ENCODE measurements around the gene SNRNP200. TPM values are rescaled to one million over a fixed set of nuclear protein-coding genes. Genes with fewer than 3 reads are reported as not detected.

SNRNP200 gene
- total RNA-seq, 1 experiment from 2014 or later, result 229 TPM

GRCh38 chr2:96256611-96257113 is 48.7 kb downstream of the SNRNP200 start:
- no peaks in the 10 kb centered on the region for H3K9me2 ChIP-seq (ENCODE audit: insufficient read depth)
- no peak for TF ChIP-seq EZH2 (IDR thresholded peaks at IDR 0.05; ENCODE audit: low read depth)
- TF ChIP-seq CTCF (conservative IDR thresholded peaks at IDR 0.05), result no peak

GRCh38 chr2:96254571-96254970 is 50.8 kb downstream of the SNRNP200 start:
- Histone ChIP-seq H3K79me2 (ENCODE audit: low read depth) (peaks cover 31% of the 10 kb centered on the region), H3F3A (ENCODE audit: insufficient read depth, low read depth) (peaks cover 11% of the 10 kb centered on the region; the same call in 1 of the 2 replicates), H3K4me2 (no peak overlapping the region), H3K9me3 (ENCODE audit: insufficient read depth, low read depth) (no peaks in the 10 kb centered on the region), H3K4me3 (no peak overlapping the region), H3K27ac (no peak overlapping the region), H3K27me3 (ENCODE audit: insufficient read depth, low read depth) (no peaks in the 10 kb centered on the region), H3K9me2 (ENCODE audit: insufficient read depth) (no peaks in the 10 kb centered on the region), H3K36me3 (ENCODE audit: low read depth) (peaks cover 17% of the 10 kb centered on the region; the same call in 1 of the 2 replicates), H2AFZ (no peak overlapping the region), H4K20me1 (ENCODE audit: insufficient read depth) (peaks cover 25% of the 10 kb centered on the region), H3K4me1 (replicated peaks; ENCODE audit: insufficient read depth) (peaks cover 7% of the 10 kb centered on the region)
- ChIA-PET CTCF (interaction anchor here (0.6 kb wide), 1 partner anchor 29 kb away, joined by 5 read pairs; no protein-coding TSS in a partner anchor), POLR2A (ENCODE audit: unreplicated experiment) (no interaction called here)
- no TSS peak for BruUV-seq (replicated peaks)
- no peak for DNase-seq
- intact Hi-C loops (cut with micrococcal nuclease; ENCODE audit: unreplicated experiment), result no loop called here
- TF ChIP-seq EZH2 (IDR thresholded peaks at IDR 0.05; ENCODE audit: low read depth) (no peak), CTCF (conservative IDR thresholded peaks at IDR 0.05) (no peak)

More at GRCh38 chr2:96256611-96257113, 48.7 kb downstream of the SNRNP200 start:
- H3K4me3 ChIP-seq, result no peak overlapping the region
- no peak overlapping the region for H3K4me2 ChIP-seq
- DNase-seq, result no peak
- no peak overlapping the region for H3K27ac ChIP-seq
- peaks cover 27% of the 10 kb centered on the region for H3K4me1 ChIP-seq (replicated peaks; ENCODE audit: insufficient read depth)
- H3F3A ChIP-seq (ENCODE audit: insufficient read depth, low read depth), result peaks cover 28% of the 10 kb centered on the region
- H3K36me3 ChIP-seq (ENCODE audit: low read depth), result peaks cover 17% of the 10 kb centered on the region; the same call in 1 of the 2 replicates
- BruUV-seq (replicated peaks), result no TSS peak
- CTCF ChIA-PET, result no interaction called here
- peaks cover 42% of the 10 kb centered on the region for H3K79me2 ChIP-seq (ENCODE audit: low read depth)
- no peaks in the 10 kb centered on the region for H3K27me3 ChIP-seq (ENCODE audit: insufficient read depth, low read depth)
- peaks cover 43% of the 10 kb centered on the region for H4K20me1 ChIP-seq (ENCODE audit: insufficient read depth)
- POLR2A ChIA-PET (ENCODE audit: unreplicated experiment), result no interaction called here
- no peaks in the 10 kb centered on the region for H3K9me3 ChIP-seq (ENCODE audit: insufficient read depth, low read depth)
- intact Hi-C loops (cut with micrococcal nuclease; ENCODE audit: unreplicated experiment), result no loop called here
- no peak overlapping the region for H2AFZ ChIP-seq

GRCh38 chr2:96253006-96253405 is 52.3 kb downstream of the SNRNP200 start:
- no peak for DNase-seq
- H3K4me1 ChIP-seq (replicated peaks; ENCODE audit: insufficient read depth), result no peaks in the 10 kb centered on the region; the same call in 1 of the 2 replicates
- no peaks in the 10 kb centered on the region for H3K27me3 ChIP-seq (ENCODE audit: insufficient read depth, low read depth)
- peaks cover 15% of the 10 kb centered on the region for H3K79me2 ChIP-seq (ENCODE audit: low read depth)
- no peak overlapping the region for H3K27ac ChIP-seq
- peaks cover 12% of the 10 kb centered on the region for H4K20me1 ChIP-seq (ENCODE audit: insufficient read depth)
- no peak overlapping the region for H2AFZ ChIP-seq
- H3F3A ChIP-seq (ENCODE audit: insufficient read depth, low read depth), result peaks cover 5% of the 10 kb centered on the region; the same call in 1 of the 2 replicates
- intact Hi-C loops (cut with micrococcal nuclease; ENCODE audit: unreplicated experiment), result no loop called here
- no peaks in the 10 kb centered on the region for H3K9me2 ChIP-seq (ENCODE audit: insufficient read depth)
- H3K9me3 ChIP-seq (ENCODE audit: insufficient read depth, low read depth), result no peaks in the 10 kb centered on the region
- no peak overlapping the region for H3K4me2 ChIP-seq
- peaks cover 17% of the 10 kb centered on the region; the same call in 1 of the 2 replicates for H3K36me3 ChIP-seq (ENCODE audit: low read depth)
- no TSS peak for BruUV-seq (replicated peaks)
- POLR2A ChIA-PET (ENCODE audit: unreplicated experiment), result no interaction called here
- CTCF ChIA-PET, result interaction anchor here (0.6 kb wide), 1 partner anchor 172 kb away, joined by 7 read pairs; no protein-coding TSS in a partner anchor
- no peak overlapping the region for H3K4me3 ChIP-seq
- TF ChIP-seq EZH2 (IDR thresholded peaks at IDR 0.05; ENCODE audit: low read depth) (no peak), CTCF (conservative IDR thresholded peaks at IDR 0.05) (no peak)
